Thoracic aorta (tissue), 2 donors: ENCODE measurements around the gene RCBTB2. TPM values are rescaled to one million over a fixed set of nuclear protein-coding genes. Genes with fewer than 3 reads are reported as not detected.
A peak's percentile ranks its signal among the peaks of the same experiment; 100 is the strongest.
"Not testable (repeated sequence)": the region's sequence is repeated elsewhere in the genome, so short reads cannot be mapped to it uniquely, and the experiment has no call there.

ENCODE experiments used
- ATAC-seq: fragments of 150-250 bp; one replicate; pipeline ENCODE4 v1.8.0; 2017; ENCODE audit warnings: low read depth; ENCODE audit not compliant: insufficient number of reproducible peaks, low FRiP score
- DNase-seq: peaks from one replicate; pipeline ENCODE4 v3.0.0-alpha.2; 2020; ENCODE audit warnings: low spot score
- H3K27ac ChIP-seq, 2 donors: fragments of 200-600 bp; sonication (generic); 1 replicate in 1 of 2; 2 replicates in 1 of 2; pipeline ENCODE4 v1.5.1; 2016; ENCODE audit warnings: mild to moderate bottlenecking in 2 of 2, moderate library complexity in 2 of 2
- H3K27me3 ChIP-seq: fragments of 200-600 bp; sonication (generic); replicated peaks from 2 replicates; pipeline ENCODE4 v1.6.0; 2016; ENCODE audit warnings: mild to moderate bottlenecking; ENCODE audit not compliant: insufficient read depth
- H3K36me3 ChIP-seq: fragments of 200-600 bp; sonication (generic); one replicate; pipeline ENCODE4 v1.5.1; 2016
- H3K4me1 ChIP-seq, 2 donors: fragments of 200-600 bp; sonication (generic); 1 replicate in 1 of 2; 2 replicates in 1 of 2; pipeline versions ENCODE4 v1.5.1 to v1.6.0; 2016; ENCODE audit warnings: low read depth in 2 of 2, mild to moderate bottlenecking in 1 of 2; ENCODE audit not compliant: control insufficient read depth in 1 of 2
- H3K4me3 ChIP-seq: fragments of 200-600 bp; sonication (generic); 2 replicates; pipeline ENCODE4 v1.5.1; 2016; ENCODE audit warnings: mild to moderate bottlenecking
- H3K9me3 ChIP-seq: fragments of 200-600 bp; sonication (generic); 2 replicates; pipeline ENCODE4 v1.5.1; 2016
- total RNA-seq, 2 donors: library from RNA; depleted of rRNA; stranded (reverse); fragments of >200 nt; gene quantifications; one replicate each; pipeline versions ENCODE4 v1.1.0 to v1.2.3, GENCODE V29; 2016
- TF ChIP-seq, protein P1 (sequence below): fragments of 200-600 bp; sonication (generic); IDR thresholded peaks from one replicate; pipeline ENCODE4 v1.5.1; 2019; ENCODE audit warnings: antibody characterized with exemption

The RCBTB2 gene
- 10 to 100 TPM; 15.8 to 16.4 TPM for total RNA-seq

DNA sequence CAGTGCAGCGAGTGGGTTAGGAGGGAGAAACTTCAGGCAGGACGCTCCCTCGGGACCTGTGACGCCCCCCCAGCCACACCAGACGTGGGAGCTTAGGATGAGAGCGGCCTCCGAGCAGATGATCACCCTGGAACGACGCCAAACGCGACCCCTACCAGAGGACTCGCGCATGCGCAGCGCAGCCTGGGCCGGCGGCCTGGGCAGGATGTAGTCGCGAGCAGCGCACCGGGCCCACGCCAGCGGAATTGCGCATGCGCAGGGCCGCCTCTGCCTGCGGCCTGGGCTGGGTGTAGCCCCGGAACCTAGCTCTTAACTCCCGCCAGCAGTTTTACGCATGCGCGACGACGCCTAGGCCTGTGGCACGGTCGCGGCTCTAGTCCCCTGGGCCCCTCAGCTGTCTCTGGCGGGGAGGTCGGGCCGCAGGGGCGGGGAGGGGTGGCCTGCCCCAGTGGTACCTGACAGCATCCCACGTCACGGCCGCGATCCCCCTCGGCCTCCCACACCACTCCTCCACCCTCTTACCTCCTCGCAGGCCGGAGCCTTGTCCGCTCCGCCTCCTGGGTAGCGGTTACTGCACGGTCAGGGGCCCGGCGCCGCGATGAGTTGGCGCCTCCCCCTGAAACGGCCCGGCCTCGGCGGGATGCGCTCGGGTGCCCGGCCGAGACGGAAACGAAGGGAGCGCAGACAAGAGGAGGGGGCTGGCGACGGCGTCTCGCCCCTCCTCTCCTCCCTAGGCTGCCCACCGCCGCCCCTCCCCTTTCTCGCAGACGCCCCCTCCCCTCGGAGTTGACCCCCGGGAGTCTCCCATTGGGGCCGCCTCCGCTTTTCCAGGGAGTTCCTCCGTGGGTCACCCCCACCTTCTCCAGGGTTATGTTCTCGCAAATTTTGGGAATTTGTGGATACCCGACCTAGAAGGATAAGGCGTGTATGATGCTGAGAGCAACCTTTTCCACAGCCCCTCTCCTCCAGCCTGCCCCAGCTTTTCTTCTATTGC lies at the start of gene RCBTB2:
TSS of gene RCBTB2 (minus strand) at position 575 of the 994 bp plus-strand sequence. CDS start 11,141 bp downstream, outside the sequence.
- peak; percentile 98 for ATAC-seq
- Histone ChIP-seq H3K4me3 (peak within 1 kb of the TSS; percentile 84), H3K36me3 (no peaks in the 10 kb centered on the region), H3K27ac (peak within 1 kb of the TSS; percentile 96), H3K9me3 (no peaks in the 10 kb centered on the region), H3K27me3 (no peaks in the 10 kb centered on the region), H3K4me1 (peaks cover 17 to 27% of the 10 kb centered on the region in 2 donors)
- TF ChIP-seq, protein P1, sequence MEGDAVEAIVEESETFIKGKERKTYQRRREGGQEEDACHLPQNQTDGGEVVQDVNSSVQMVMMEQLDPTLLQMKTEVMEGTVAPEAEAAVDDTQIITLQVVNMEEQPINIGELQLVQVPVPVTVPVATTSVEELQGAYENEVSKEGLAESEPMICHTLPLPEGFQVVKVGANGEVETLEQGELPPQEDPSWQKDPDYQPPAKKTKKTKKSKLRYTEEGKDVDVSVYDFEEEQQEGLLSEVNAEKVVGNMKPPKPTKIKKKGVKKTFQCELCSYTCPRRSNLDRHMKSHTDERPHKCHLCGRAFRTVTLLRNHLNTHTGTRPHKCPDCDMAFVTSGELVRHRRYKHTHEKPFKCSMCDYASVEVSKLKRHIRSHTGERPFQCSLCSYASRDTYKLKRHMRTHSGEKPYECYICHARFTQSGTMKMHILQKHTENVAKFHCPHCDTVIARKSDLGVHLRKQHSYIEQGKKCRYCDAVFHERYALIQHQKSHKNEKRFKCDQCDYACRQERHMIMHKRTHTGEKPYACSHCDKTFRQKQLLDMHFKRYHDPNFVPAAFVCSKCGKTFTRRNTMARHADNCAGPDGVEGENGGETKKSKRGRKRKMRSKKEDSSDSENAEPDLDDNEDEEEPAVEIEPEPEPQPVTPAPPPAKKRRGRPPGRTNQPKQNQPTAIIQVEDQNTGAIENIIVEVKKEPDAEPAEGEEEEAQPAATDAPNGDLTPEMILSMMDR, result no peak
- peak; percentile 93 for DNase-seq

DNA sequence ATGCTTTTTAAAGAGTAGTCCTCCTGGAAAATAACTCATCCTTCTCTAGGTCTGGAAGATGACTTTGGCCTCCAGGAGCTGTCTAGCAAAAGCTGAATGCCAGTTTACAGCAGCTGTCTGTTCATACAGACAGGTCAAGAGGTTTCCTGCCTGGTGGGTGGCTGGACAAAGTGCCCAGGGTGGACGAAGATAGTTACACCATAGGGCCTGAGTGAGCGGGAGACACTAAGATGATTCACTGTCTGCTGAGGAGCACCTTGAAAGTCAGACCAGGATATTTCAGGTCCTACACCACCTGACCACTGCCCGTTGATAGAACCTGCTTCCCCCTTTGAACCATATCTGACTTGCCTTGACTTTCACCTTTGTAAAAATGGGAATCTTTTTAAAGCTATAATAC lies 49.2 kb upstream of the RCBTB2 start:
- Histone ChIP-seq H3K4me1 (peaks cover 22 to 33% of the 10 kb centered on the region in 2 donors), H3K27ac (no peak overlapping the region), H3K27me3 (no peaks in the 10 kb centered on the region), H3K36me3 (no peaks in the 10 kb centered on the region), H3K9me3 (no peaks in the 10 kb centered on the region), H3K4me3 (no peak overlapping the region)
- ATAC-seq, result no peak
- no peak for DNase-seq
- TF ChIP-seq, protein P1, result no peak

DNA sequence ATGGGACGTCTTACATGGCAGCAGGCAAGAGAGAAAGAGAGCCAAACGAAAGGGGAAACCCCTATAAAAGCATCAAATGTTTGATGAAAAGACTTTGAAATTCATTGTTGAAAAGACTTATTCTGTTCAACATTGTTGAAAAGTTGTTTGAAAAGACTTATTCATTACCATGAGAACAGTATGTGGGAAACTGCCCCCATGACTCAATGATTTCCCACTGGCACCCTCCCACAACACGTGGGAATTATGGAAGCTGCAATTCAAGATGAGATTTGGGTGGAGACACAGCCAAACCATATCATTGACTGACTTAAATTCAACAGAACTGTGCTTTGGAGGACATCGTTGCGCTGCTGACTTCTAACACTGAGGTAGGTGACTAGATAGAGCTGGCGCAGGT lies 48.0 kb upstream of the RCBTB2 start:
- no peak overlapping the region for H3K4me3 ChIP-seq

DNA sequence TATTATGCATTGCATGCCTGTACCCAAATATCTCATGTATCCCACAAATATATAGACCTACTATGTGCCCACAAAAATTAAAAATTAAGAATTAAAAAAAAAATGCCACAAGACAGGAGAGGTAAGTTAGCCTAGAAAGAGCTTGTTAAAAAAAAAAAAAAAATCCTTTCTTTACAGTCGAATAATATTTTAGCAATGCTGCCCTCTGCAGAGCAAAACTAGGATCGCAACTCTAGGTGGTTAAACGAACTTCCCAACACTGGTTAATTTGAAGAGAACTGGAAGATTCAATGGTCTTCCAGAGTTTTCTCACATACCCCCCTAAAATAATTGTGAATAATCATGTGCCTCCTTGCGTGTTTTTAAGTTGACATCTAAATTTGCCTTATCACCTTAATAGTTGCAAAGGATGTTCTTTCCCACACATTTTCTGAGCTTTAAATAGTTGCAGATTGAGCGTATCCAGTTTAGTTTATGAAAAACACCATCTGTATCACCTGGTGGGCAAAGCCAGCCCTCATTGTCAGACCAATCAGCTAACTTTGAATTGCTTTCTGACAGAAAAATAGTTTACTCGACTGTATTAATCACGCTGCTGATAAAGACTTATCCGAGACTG lies 47.4 kb upstream of the RCBTB2 start:
- Histone ChIP-seq H3K27ac (no peak overlapping the region), H3K27me3 (no peaks in the 10 kb centered on the region), H3K4me1 (peaks cover 9 to 20% of the 10 kb centered on the region in 2 donors), H3K9me3 (no peaks in the 10 kb centered on the region), H3K4me3 (no peak overlapping the region), H3K36me3 (no peaks in the 10 kb centered on the region)
- DNase-seq (peak; percentile 45), ATAC-seq (no peak)
- TF ChIP-seq, protein P1, result peak; percentile 71

More for the DNA sequence above, 48.0 kb upstream of the RCBTB2 start:
- Histone ChIP-seq H3K36me3 (no peaks in the 10 kb centered on the region), H3K27me3 (no peaks in the 10 kb centered on the region), H3K4me1 (peaks cover 12 to 24% of the 10 kb centered on the region in 2 donors), H3K27ac (no peak overlapping the region), H3K9me3 (no peaks in the 10 kb centered on the region)
- DNase-seq (no peak), ATAC-seq (no peak)
- TF ChIP-seq, protein P1, result no peak

DNA sequence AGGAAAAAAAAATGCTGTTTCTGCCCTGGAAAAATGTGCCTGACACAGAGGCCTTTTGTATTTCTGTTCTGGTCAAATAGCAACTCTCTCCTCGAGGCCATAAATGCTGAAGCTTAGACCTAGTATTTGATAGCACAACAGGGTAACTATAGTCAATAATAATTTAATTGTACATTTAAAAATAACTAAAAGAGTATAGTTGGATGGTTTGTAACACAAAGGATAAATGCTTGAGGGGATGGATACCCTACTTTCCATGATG lies 47.0 kb upstream of the RCBTB2 start:
- not testable (repeated sequence) for H3K36me3 ChIP-seq, ATAC-seq, H3K27ac ChIP-seq, DNase-seq, H3K9me3 ChIP-seq, H3K4me3 ChIP-seq, H3K27me3 ChIP-seq
- peaks cover 6 to 16% of the 10 kb centered on the region in 2 donors for H3K4me1 ChIP-seq
